ENCODE data around the gene MKRN2OS.

The MKRN2OS gene

GRCh38 chr3:12512534-12513118 lies 32.7 kb downstream of the MKRN2OS start:
- no peak for DNase-seq

GRCh38 chr3:12509466-12509865 lies 35.8 kb downstream of the MKRN2OS start:
- DNase-seq: no peak

GRCh38 chr3:12508291-12508700 lies 37.0 kb downstream of the MKRN2OS start:
- DNase-seq: no peak

- DNase-seq: no peak
Measured at GRCh38 chr3:12507591-12508281, 37.6 kb downstream of the MKRN2OS start.

- no peak for DNase-seq
Measured at GRCh38 chr3:12506201-12506709, 39.0 kb downstream of the MKRN2OS start.

GRCh38 chr3:12503126-12503957 lies 42.0 kb downstream of the MKRN2OS start:
- DNase-seq: no peak

- no peak for DNase-seq
Measured at GRCh38 chr3:12501360-12502020, 43.8 kb downstream of the MKRN2OS start.

- no peak for DNase-seq
Measured at GRCh38 chr3:12499474-12499873, 45.8 kb downstream of the MKRN2OS start.

- DNase-seq: no peak
Measured at GRCh38 chr3:12496453-12496761, 48.9 kb downstream of the MKRN2OS start.

- DNase-seq: no peak
Measured at GRCh38 chr3:12495749-12496452, 49.4 kb downstream of the MKRN2OS start.

GRCh38 chr3:12490547-12490946 lies 54.8 kb downstream of the MKRN2OS start:
- DNase-seq: no peak

GRCh38 chr3:12489832-12490231 lies 55.5 kb downstream of the MKRN2OS start:
- DNase-seq: no peak
